Measurements from ENCODE around the gene STK24.

- TF ChIP-seq CTCF (IDR thresholded peaks at IDR 0.05) = no peak
- no peak for TF ChIP-seq POLR2A (IDR thresholded peaks at IDR 0.05)
These were observed 18.2 kb upstream of the STK24 start for GRCh38 chr13:98595134-98595533.
